ENCODE measurements around the gene CFAP20. TPM values are rescaled to one million over a fixed set of nuclear protein-coding genes. Genes with fewer than 3 reads are reported as not detected.

CFAP20 gene
- total and polyA plus RNA-seq, 8 donors: 26.0 to 86.5 (median 73.7) TPM

DNA sequence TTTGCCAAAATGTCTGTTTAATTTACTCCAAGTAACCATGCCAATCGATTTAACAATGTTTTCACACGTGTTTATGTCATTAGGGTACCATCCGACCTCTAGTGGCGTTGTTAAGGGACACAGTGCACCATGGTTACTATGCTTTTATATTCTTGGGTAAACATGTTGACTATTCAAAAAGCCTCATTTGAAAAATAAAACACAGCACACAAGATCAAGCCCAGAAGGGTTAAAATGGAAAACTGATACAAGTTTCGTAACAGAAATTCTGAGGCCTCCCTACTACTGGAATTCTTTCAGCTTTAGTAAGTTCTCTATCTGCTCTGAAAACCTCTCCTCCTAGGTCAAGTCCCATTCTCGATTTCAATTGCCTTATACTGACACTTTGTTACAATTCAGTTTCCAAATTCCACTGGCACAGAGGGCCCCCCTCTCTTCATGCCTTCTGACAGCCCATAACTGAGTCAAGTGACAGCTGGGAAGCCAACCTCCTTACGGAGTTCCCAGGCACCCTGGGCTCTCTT lies 2.1 kb downstream of the CFAP20 start:
- Histone ChIP-seq H3K27me3 (no peaks in the 10 kb centered on the region), H3K9me3 (no peaks in the 10 kb centered on the region), H3K27ac (peak overlapping the region; percentile 65 to 75), H3K36me3 (no peaks in the 10 kb centered on the region), H3K4me3 (peak overlapping the region in 1 of 2 donors; percentile 81), H3K4me1 (peaks cover 27 to 58% of the 10 kb centered on the region in 2 donors)
- DNase-seq: peak in 2 of 4 donors; percentile 73 to 85
- intact Hi-C loops (cut with DNase I): loop anchor here in 1 of 2 donors (10.0 kb wide), 1 partner anchor 102 kb away; the partner anchor contains the start of gene MMP15
- TF ChIP-seq, protein P1, sequence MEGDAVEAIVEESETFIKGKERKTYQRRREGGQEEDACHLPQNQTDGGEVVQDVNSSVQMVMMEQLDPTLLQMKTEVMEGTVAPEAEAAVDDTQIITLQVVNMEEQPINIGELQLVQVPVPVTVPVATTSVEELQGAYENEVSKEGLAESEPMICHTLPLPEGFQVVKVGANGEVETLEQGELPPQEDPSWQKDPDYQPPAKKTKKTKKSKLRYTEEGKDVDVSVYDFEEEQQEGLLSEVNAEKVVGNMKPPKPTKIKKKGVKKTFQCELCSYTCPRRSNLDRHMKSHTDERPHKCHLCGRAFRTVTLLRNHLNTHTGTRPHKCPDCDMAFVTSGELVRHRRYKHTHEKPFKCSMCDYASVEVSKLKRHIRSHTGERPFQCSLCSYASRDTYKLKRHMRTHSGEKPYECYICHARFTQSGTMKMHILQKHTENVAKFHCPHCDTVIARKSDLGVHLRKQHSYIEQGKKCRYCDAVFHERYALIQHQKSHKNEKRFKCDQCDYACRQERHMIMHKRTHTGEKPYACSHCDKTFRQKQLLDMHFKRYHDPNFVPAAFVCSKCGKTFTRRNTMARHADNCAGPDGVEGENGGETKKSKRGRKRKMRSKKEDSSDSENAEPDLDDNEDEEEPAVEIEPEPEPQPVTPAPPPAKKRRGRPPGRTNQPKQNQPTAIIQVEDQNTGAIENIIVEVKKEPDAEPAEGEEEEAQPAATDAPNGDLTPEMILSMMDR (IDR thresholded peaks at IDR 0.05): no peak
- ATAC-seq: peak; percentile 1

DNA sequence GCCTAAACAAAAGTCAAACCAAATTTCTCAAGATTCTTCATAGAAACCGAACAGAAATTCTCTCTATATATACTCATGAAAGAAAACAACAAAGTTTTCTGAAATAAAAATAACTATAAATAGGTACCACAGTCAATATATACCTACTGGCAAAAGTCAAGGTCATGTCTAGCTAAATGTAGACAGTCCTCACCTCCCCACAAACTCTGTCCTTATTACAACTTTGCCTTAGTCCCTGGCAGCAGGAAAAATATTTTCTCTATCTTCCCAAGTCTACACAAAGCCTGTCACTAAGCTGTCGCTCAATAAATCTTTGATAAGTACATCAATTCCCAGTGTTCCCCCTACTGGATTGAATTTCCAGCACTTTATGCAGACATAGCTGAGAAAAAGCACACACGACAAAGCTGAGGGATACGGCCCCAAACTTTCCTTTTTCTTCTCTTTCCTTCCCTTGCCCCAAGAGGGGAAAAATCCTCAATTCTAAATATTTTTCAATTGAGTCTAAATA lies 2.7 kb downstream of the CFAP20 start:
- Histone ChIP-seq H3K4me3 (no peak overlapping the region), H3K27me3 (no peaks in the 10 kb centered on the region), H3K27ac (peak overlapping the region; percentile 65 to 75), H3K36me3 (no peaks in the 10 kb centered on the region), H3K4me1 (peaks cover 29 to 64% of the 10 kb centered on the region in 2 donors), H3K9me3 (no peaks in the 10 kb centered on the region)
- ATAC-seq (no peak), DNase-seq (no peak)
- TF ChIP-seq, protein P1 (IDR thresholded peaks at IDR 0.05): no peak
- intact Hi-C loops (cut with DNase I): loop anchor here in 1 of 2 donors (10.0 kb wide), 1 partner anchor 102 kb away; the partner anchor contains the start of gene MMP15

- Histone ChIP-seq H3K36me3 (no peaks in the 10 kb centered on the region), H3K9me3 (no peaks in the 10 kb centered on the region), H3K4me1 (peaks cover 35 to 70% of the 10 kb centered on the region in 2 donors), H3K4me3 (no peak overlapping the region), H3K27ac (no peak overlapping the region), H3K27me3 (no peaks in the 10 kb centered on the region)
- no peak for DNase-seq
- no peak for ATAC-seq
- TF ChIP-seq, protein P1 (IDR thresholded peaks at IDR 0.05): no peak
- intact Hi-C loops (cut with DNase I): loop anchor here in 1 of 2 donors (10.0 kb wide), 1 partner anchor 101 kb away; the partner anchor contains the start of gene MMP15
Observed at GRCh38 chr16:58125781-58126335, 3.3 kb downstream of the CFAP20 start.

GRCh38 chr16:58125041-58125440 lies 4.1 kb downstream of the CFAP20 start:
- Histone ChIP-seq H3K27ac (no peak overlapping the region), H3K4me3 (no peak overlapping the region), H3K36me3 (no peaks in the 10 kb centered on the region), H3K27me3 (no peaks in the 10 kb centered on the region), H3K4me1 (peaks cover 42 to 78% of the 10 kb centered on the region in 2 donors), H3K9me3 (no peaks in the 10 kb centered on the region)
- TF ChIP-seq, protein P1 (IDR thresholded peaks at IDR 0.05): no peak
- ATAC-seq (no peak), DNase-seq (no peak)
- intact Hi-C loops (cut with DNase I): loop anchor here in 1 of 2 donors (10.0 kb wide), 1 partner anchor 100 kb away; the partner anchor contains the start of gene MMP15

GRCh38 chr16:58124601-58124915 lies 4.6 kb downstream of the CFAP20 start:
- no peak for ATAC-seq
- TF ChIP-seq, protein P1 (IDR thresholded peaks at IDR 0.05): no peak
- Histone ChIP-seq H3K27me3 (no peaks in the 10 kb centered on the region), H3K4me1 (peaks cover 44 to 77% of the 10 kb centered on the region in 2 donors), H3K36me3 (no peaks in the 10 kb centered on the region), H3K27ac (peak overlapping the region in 1 of 2 donors; percentile 14), H3K9me3 (no peaks in the 10 kb centered on the region), H3K4me3 (no peak overlapping the region)
- intact Hi-C loops (cut with DNase I): loop anchor here (5.0 to 10.0 kb wide), 2 partner anchors 100 to 102 kb away; partner anchors contain the start of gene MMP15 (in 1 of the 2)
- no peak for DNase-seq

All from left lung (tissue), 10 donors.